AG10803 (cell line): ENCODE measurements around the gene SERPINA12.

Experiments used
- DNase-seq: peaks from one replicate; pipeline ENCODE4 v3.0.0; 2010; ENCODE audit warnings: low read depth
- H3K4me3 ChIP-seq: 2 replicates; pipeline ENCODE4 v1.5.1; 2011; ENCODE audit warnings: mild to moderate bottlenecking, low read length, control low read depth
- CTCF ChIP-seq: conservative IDR thresholded peaks from 2 replicates; pipeline ENCODE4 v1.5.1; 2011; ENCODE audit warnings: mild to moderate bottlenecking, low read length, control low read depth, inconsistent platforms

SERPINA12 gene

GRCh38 chr14:94446126-94446525, 63.1 kb downstream of the SERPINA12 start:
- DNase-seq, result no peak
- H3K4me3 ChIP-seq, result no peak overlapping the region
- no peak for TF ChIP-seq CTCF

GRCh38 chr14:94445003-94445402, 64.3 kb downstream of the SERPINA12 start:
- H3K4me3 ChIP-seq, result no peak overlapping the region
- no peak for TF ChIP-seq CTCF
- no peak for DNase-seq

- H3K4me3 ChIP-seq, result no peak overlapping the region
- no peak for TF ChIP-seq CTCF
- no peak for DNase-seq
Measured at GRCh38 chr14:94441531-94442205, 67.6 kb downstream of the SERPINA12 start.

GRCh38 chr14:94441130-94441529, 68.1 kb downstream of the SERPINA12 start:
- no peak overlapping the region for H3K4me3 ChIP-seq
- no peak for DNase-seq
- TF ChIP-seq CTCF, result no peak

- TF ChIP-seq CTCF, result no peak
- DNase-seq, result no peak
Measured at GRCh38 chr14:94439453-94440057, 69.7 kb downstream of the SERPINA12 start.

More at GRCh38 chr14:94439453-94440057, 69.7 kb downstream of the SERPINA12 start:
- H3K4me3 ChIP-seq, result no peak overlapping the region
